HG03139 (cell line): ENCODE results near the gene DMPK.
"Not testable (repeated sequence)": the region's sequence is repeated elsewhere in the genome, so short reads cannot be mapped to it uniquely, and the experiment has no call there.

ENCODE experiments used
- ATAC-seq: cut with Tn5 transposase; IDR thresholded peaks from one replicate; pipeline ENCODE4 v1.9.1; 2021; ENCODE audit not compliant: unreplicated experiment

Gene DMPK

DNA sequence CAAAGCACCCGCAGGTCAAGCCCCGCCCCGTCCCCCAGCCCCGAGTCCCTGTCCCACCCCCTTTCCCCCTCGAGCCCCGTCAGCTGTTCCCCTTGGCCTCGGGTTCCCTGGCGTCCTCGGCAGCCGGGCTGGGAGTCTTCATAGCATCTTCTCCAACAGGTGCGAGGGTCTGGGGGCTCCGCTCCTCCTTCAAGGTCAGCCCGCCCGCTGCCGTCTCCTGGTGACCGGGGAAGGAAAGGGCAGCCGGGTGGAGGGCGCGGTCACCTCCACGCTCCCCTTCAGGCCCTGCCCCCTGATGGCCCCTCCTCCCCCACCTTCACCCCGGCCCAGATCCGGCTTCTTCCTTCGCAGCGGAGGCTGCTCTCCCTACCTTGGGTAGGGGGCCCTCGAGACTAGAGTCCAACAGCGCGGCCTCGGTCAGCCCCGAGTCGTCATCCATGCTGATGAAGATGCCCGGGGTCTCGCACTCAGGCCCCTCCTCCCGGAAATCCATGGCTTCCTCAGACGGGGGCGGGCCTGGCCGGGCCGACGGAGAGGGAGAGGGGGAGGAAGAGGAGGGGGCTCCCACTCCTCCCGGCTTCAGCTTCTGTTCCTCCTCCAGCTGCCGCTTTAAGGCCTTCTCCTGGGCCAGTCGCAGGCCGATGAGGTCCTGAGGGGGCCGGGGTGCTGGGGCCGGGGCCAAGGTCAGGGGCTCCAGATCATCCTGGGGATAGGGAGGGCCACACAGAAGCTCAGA is 33.4 kb upstream of the DMPK start:
- ATAC-seq = no peak

- no peak for ATAC-seq
These were observed 32.7 kb upstream of the DMPK start, which contains the start of gene RSPH6A for GRCh38 chr19:45814851-45815480. TSS of gene RSPH6A (minus strand) at chr19:45815308. CDS start at chr19:45815176, 132 bp downstream.

DNA sequence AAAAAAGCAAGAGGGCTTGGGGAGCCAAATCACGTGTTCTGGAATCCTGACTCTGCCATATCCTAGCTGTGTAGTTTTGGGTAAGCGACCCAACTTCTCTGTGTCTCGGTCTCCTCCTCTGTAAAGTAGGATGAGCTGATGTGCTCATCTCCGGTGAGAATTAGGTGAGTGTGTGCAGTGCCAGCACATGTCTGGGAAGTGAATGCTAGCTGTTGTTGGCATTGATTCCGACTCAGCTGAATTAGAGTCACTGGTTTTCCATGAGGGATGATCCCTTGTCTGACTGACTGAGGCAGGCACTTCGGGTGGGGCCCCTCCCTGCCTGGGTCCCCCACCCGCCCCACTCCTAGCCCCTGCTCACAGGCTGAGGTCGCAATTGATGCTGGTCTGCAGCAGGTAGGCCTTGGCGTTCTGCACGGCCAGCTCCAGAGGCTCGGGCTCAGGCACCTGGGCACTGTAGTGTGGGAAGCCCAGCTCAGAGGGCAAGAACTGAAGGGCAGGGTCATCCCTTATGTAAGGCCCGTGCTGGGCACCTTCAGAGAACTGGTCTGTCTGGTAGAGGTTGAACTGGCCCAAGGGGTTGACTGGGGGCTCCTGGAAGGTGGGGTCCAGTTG is 32.0 kb upstream of the DMPK start:
- no peak for ATAC-seq

DNA sequence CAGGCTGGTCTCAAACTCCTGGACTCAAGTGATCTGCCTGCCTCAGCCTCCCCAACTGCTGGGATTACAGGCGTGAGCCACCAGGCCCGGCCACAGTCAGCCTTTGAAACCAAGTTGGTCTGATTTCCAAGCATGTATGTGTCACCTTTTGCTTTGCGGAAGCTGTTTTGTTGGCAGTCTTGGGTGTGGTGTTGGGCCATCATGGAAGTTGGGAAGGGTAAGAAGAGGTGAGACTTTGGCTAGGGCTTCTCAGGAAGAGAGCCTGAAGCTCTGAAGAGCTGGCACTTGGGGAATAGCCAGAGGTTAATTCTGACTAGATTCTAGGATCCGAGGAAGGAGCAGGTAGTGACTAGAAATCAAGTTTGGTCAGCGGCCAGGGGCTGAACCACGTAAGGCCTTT is 30.0 kb upstream of the DMPK start:
- ATAC-seq = no peak

GRCh38 chr19:45809643-45810159 is 27.4 kb upstream of the DMPK start:
- ATAC-seq = no peak

- ATAC-seq = no peak
These were observed 23.4 kb upstream of the DMPK start for GRCh38 chr19:45805719-45806118.

DNA sequence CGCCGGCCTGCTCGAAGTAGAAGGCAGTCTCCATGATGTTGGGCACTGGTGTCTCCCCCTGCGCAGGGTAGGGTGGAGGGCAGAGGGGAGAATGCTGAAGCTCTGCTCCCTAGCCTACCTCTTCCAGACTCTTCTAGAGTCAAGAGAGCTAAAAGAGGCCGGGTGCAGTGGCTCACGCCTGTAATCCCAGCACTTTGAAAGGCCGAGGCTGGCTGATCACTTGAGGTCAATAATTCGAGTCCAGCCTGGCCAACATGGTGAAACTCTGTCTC is 22.6 kb upstream of the DMPK start:
- ATAC-seq = no peak

- no peak for ATAC-seq
These were observed 22.1 kb upstream of the DMPK start for GRCh38 chr19:45804140-45804958.

DNA sequence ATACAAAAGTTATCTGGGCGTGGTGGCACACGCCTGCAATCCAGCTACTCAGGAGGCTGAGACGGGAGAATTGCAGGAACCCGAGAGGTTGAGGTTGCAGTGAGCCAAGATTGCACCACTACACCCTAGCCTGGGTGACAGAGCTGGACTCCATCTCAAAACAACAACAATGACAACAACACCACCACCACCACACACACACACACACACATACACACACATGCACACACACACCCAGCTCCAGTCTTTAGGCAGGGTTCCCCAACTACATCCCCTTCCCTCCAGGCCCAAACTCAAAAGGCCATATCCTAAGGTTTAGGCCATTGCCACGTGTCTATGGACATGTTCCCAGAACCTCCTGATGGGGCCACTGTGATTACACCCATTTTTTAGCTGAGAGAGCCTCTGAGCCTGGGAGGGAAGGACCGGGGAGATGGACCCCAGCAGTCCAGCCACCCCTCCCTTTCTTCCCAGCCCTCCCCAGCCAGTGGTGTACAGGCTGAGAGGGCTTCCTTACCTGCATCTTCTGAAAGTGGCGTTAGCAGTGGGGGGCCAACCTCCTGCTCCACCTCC is 19.4 kb upstream of the DMPK start:
- ATAC-seq = no peak

DNA sequence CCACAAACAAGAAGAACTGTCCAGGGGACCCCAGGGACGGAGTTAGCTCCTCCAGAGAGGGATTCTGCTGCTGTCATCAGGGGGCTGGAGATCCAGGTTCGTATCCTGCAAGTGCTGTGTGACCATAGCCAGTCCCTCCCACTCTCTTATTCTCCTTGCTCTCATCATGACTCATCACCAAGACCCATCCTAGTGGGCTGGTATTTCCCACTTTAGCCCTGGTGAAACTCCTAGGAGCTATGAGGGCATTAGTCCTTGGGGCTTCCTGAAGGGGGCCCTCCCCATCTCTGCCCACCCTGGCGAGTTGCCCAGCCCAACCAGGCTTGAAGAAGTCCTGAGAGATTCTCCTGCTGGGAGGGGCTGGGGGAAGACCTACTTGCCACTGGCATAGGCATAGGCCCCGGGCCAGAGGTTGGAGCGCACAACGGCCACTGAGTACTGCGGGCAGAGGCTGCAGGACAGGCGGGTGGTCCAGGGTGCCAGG is 17.8 kb upstream of the DMPK start:
- no peak for ATAC-seq

DNA sequence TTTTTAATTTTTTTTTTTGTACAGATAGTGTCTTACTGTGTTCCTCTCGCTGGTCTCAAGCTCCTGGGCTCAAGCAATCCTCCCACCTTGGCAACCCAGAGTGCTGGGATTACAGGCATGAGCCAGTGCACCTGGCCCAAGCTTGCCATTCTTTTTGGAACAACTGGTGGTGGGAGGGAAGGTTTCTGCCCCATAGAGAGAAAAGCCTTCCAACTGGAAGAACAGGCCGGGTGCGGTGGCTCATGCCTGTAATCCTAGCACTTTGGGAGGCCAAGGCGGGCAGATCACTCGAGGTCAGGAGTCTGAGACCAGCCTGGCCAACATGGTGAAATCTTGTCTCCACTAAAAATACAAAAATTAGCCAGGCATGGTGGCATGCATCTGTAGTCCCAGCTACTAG is 17.3 kb upstream of the DMPK start:
- not testable (repeated sequence) for ATAC-seq

- ATAC-seq = no peak
These were observed 16.8 kb upstream of the DMPK start for GRCh38 chr19:45798995-45799517.

DNA sequence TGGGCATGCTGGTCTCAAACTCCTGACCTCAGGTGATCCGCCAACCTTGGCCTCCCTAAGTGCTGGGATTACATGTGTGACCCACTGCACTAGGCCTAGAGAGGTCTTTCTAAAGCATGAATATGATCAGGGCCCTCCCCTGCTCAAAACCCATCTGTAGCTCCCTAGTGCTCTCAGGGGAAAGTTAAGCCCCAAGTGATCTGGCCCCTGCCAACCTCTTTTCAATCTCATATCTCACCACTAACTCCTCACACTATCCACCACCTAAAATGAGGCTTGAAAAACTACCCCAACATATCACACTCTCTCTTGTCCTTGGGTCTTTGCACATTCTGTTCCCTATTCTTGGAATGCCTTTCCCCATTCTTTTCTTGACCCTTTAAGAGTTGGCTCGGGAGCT is 12.3 kb upstream of the DMPK start:
- no peak for ATAC-seq

DNA sequence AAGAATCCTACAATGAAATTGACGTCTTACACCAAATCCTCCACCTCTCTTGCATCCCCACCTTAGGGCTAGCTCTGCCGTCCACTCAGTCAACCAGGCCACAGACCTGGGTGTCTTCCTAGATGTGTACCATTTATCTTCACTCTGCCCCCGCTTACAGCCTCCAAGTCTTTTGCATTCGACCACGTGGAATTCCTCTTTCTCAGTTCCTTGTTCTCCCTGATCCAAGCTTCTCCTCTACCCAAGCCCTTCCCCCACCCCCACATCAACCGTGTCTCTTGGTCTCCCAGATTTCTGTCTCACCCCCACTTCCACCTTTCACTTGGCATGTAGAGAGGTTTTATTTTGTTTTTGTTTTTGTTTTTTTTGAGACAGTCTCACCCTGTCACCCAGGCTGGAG is 11.6 kb upstream of the DMPK start:
- ATAC-seq = no peak

- ATAC-seq = no peak
These were observed 10.9 kb upstream of the DMPK start for GRCh38 chr19:45793178-45793564.

- ATAC-seq = peak; percentile 90
These were observed 10.3 kb upstream of the DMPK start, which contains the start of gene DMWD for GRCh38 chr19:45792470-45793177. TSS of gene DMWD (minus strand) at chr19:45792845. CDS start at chr19:45792756, 89 bp downstream.

GRCh38 chr19:45791744-45792469 is 9.6 kb upstream of the DMPK start:
- no peak for ATAC-seq

GRCh38 chr19:45790942-45791341 is 8.7 kb upstream of the DMPK start:
- no peak for ATAC-seq

- ATAC-seq = no peak
These were observed 6.9 kb upstream of the DMPK start for GRCh38 chr19:45789035-45789786.
